Activated naive CD4-positive, alpha-beta T cell (primary cell): ENCODE results near the gene PPP4R2.

Source experiments
- DNase-seq, 4 experiments: peaks; one replicate each; lab custom pipeline; 2025; lab: John Stamatoyannopoulos, UW

Gene PPP4R2

DNA sequence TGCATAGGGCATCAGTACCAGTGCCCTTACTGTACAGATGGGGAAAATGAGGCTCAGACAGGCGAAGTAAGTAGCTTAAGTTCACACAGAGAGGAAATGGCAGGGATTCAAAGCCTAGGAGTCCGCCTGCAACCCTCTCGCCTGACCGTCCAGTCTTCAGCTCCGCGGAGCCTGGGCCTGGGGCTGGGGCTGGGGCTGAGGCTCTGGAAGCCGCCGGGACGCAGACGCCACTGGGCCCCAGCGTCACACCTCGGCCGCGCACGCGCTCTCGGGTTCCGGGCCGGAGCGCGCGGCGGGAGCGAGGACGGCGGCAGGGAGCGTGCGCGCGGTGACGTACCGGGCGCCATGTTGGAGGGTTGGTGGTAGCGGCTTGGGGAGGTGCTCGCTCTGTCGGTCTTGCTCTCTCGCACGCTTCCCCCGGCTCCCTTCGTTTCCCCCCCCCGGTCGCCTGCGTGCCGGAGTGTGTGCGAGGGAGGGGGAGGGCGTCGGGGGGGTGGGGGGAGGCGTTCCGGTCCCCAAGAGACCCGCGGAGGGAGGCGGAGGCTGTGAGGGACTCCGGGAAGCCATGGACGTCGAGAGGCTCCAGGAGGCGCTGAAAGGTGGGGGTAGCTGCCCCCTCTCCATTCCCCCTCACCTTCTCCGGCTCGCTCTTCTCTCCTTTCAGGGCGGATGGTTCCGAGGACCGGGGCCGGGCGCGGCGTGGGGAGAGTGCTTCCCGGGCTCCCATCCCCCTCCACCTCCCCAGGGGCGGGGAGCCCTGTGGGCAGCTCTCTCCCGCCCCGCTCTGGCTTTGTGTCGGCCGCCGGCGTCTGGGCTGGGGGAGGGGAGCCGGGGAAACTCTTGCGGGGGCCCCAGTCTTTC is at the start of gene PPP4R2:
Gene PPP4R2 (plus strand): TSS at position 339 of the 861 bp plus-strand sequence. CDS start 227 bp downstream, at position 566.
- DNase-seq: peak; percentile 73 to 89 (median 77)

GRCh38 chr3:72947715-72948490 is 48.7 kb upstream of the PPP4R2 start:
- no peak for DNase-seq

- DNase-seq: no peak
Observed at GRCh38 chr3:72949016-72949415, 47.6 kb upstream of the PPP4R2 start.

DNA sequence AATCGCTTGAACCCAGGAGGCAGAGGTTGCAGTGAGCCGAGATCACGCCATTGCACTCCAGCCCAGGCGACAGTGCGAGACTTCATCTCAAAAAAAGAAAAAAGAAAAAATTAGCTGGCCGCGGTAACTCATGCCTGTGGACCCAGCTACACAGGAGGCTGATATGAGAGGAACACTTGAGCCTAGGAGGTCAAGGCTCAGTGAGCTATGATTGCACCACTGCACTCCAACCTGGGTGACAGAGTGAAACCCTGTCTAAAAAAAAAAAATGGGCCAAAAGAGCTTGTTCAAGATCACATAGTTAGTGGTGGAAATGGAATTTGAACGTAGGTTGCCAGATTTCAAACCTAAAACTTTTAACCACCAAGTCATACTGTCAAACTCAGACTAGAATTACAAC is 46.2 kb upstream of the PPP4R2 start:
- no peak for DNase-seq

DNA sequence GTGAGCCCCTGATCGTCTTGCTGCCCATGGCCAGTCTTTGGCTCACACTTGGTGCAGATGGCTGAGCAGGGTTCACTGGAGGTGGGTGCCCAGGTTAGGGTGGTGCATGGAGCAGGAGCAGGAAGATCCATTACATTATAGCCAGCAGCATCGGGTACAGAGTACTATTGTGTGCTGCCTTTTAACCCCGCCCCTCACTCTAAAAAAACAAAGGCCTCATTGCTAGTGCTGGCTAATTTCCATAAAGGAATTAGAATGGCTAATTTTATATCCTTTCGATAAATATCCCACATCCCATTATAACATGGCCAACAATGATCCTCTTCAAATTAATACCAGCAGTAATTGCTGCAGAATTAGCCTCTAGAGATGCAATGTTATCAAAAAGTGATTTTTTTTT is 45.8 kb upstream of the PPP4R2 start:
- no peak for DNase-seq

- DNase-seq: no peak
Observed at GRCh38 chr3:72951259-72951722, 45.3 kb upstream of the PPP4R2 start.

GRCh38 chr3:72953325-72953956 is 43.2 kb upstream of the PPP4R2 start:
- no peak for DNase-seq

GRCh38 chr3:72957297-72957696 is 39.3 kb upstream of the PPP4R2 start:
- DNase-seq: no peak

GRCh38 chr3:72959336-72959735 is 37.3 kb upstream of the PPP4R2 start:
- DNase-seq: no peak

DNA sequence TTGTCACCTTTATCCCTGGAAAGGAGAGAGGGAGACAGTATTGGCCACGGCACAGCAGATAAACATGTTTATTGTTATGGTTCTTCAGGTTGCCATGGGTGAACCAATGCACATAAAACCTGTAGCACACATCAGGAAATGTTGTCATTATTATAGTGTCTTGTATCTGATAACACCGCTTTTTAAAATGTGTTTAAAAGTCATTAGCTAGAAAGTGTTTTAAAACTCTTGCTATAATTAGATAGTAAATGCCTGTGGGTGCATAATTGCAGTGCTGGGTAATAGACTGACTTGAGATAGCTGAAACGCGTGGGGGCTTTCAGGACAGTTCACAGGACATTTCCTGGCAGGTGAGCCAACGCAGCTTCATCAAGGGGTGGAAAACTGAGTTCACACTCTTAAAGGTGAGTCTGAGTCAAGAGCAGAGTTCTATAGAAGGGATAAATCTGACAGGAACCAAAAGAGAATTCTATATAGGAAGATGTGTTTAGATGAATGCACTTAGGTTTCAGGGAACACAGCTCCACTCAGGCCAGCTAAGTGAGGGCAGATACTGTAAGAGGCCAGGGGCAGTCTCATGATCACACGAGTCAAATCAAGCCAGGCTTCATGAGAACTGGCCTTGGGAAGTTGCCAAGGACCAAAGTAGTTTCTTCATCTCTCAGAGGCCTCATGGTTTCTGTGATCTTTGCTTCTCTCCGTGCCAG is 35.6 kb upstream of the PPP4R2 start:
- no peak for DNase-seq

DNA sequence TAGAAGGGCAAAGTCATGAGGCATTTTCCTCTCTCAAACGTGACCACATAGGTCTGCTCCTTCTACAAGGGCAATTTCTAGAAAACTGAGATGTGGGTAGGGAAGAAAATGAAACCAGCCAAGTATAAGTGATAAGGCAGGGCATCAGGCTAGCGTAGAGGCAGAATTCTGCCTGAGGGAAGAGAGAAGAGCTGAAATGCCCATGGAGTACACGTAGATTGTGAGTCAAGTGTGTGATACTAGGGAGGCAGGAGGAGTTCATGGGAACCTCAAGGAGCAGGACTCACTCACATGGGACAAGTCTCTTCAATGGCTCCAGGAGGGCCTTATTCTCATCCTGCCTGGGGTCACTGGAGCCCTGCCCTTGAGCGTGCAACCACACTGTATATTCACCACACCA is 34.9 kb upstream of the PPP4R2 start:
- no peak for DNase-seq

DNA sequence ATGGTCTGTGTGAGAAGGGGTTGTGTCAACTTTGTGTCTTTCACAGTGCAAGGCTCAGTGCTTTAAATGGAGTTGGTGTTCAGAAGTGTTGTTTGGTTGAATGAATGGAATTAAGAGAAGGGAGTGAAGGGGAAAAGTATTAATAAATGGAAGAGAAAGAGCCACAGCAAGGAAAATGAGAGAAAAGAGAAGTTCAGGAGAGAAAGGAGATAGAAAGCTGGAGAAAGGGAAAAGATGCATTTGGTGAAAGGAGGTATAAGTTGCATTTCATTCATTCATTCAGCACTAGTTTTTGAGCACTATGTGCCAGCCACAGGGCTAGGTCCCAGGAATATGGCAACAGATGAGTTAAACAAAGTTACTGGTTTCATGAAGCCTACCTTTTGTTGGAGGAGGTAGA is 34.3 kb upstream of the PPP4R2 start:
- DNase-seq: no peak

GRCh38 chr3:72964633-72965032 is 32.0 kb upstream of the PPP4R2 start:
- DNase-seq: no peak

GRCh38 chr3:72968266-72968664 is 28.3 kb upstream of the PPP4R2 start:
- DNase-seq: no peak

DNA sequence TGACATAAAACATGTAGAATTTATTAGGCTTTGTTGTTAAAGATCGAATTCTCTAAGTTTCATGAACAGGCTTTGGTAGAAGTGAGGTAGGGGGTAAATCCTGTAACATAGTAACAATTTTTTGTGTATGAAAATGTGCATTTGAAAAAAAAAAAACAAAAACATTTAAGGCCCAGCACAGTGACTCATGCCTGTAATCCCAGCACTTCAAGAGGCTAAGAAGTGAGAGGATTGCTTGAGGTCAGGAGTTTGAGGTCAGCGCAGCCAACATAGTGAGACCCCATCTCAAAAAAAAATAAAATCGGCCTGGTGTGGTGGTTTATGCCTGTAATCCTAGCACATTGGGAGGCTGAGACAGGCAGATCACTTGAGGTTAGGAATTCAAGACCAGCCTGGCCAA is 26.8 kb upstream of the PPP4R2 start:
- no peak for DNase-seq

GRCh38 chr3:72970942-72971341 is 25.7 kb upstream of the PPP4R2 start:
- DNase-seq: no peak

DNA sequence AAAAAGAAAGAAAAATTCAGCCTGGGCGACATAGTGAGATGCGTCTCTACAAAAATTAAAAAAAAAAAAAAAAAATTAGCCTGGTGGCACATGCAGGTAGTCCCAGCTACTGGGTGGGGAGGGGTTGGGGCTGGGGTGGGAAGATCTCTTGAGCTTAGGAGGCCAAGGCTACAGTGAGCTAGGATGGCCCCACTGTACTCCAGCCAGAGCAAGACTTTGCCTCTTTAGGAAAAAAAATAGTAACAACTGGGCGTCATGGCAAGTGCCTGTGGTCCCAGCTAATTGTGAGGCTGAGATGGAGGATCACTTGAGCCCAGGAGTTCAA is 23.9 kb upstream of the PPP4R2 start:
- DNase-seq: no peak

DNA sequence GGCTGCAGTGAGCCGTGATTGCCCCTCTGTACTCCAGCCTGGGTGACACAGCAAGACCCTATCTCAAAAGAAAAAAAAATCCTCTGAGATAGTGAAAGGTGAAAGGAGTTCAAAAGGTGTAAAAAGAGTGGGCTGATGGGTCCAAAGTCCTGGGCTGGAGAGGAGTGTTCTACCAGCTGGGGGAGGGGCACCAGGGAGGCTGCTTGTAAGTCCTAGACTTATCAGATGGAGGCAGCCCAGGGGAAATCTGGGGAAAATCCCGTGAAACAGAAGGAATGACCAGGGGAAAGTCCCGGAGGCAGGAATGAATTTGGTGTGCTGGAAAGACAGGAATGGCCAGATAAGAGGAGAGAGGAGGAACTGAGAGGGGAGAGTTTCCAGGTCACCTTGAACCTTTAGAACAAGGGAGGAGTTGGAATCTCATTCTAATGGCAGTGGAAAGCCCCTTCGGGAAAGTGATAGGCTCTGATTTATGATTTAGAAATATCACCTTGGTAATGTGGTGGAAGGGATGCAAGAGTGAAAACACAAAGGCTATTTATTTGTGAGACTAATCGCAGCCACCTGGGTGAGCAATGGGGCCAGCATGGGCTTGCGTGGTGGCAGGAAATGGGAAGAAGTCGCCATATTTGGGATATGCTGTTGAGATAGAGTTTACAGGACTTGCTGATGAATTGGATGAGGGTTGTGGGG is 23.4 kb upstream of the PPP4R2 start:
- no peak for DNase-seq

DNA sequence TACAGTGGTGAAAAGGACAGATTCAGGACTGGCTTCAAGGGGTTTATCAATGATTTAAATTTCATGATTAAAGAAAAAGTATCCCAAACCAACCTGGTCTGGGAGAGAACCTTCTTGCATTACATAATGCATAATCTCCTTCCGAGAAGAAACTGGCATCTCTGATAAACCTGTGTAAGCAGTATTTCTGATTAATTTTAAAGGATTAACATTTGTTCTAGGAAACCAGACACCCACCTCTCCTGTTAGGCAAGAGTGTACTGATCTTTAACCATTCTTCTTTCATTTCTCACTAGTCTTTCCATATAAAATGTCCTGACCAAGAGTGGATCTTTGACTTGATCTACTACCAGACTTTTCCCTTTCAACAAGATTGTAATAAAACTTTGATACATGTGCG is 22.8 kb upstream of the PPP4R2 start:
- no peak for DNase-seq

DNA sequence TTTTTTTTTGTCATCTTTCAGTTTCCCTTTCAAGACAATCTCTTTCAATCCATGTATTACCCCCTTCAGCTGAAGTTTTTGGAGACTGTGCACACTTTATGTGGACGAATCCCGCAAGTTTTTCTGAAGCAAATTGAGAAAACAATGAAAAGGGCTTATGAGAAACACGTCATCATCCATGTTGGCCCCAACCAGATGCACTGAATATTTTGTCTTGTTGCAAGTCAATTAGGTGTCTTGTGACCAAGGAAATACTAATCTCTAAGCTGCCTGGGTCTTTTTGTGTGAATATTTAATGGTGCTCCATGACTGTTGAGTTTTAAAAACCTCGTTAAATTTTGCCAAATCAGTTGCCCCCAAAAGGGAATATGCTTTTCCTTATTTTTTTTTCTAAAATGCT is 21.7 kb upstream of the PPP4R2 start:
- no peak for DNase-seq

DNA sequence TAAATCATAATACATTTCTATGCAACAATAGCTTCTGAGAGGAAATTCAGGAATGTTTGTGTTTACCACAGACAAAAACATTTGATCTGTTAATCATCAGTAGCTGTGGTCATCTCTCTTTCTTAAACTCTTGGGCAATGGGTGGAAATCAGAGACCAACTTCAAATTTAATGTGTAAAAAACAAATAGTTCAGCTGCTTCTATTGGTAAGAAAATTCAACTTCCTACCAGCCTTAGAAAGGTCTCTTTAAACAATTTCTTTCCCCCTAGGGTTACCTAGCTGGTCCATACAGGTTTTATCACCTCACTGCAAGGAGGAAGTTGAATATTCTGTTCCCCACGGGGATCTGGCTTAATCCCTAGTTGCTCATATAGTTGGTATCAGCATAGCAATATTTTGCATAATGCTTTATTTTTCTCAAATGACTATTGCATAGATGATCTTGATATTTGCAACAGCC is 20.3 kb upstream of the PPP4R2 start:
- no peak for DNase-seq
